A549 (cell line): ENCODE data around the gene SEMA3C. TPM values are rescaled to one million over a fixed set of nuclear protein-coding genes. Genes with fewer than 3 reads are reported as not detected.

Experiments
- ATAC-seq, 2 experiments: fragments of 200-7000 bp in 1 of 2; fragments of >200 bp in 1 of 2; cut with Nextera tagmentation in 1 of 2; cut with Tn5 transposase in 1 of 2; 3 replicates each; pipeline versions ENCODE4 v1.8.0 to v1.9.1; 2018 to 2020; ENCODE audit warnings: mild to moderate bottlenecking in 1 of 2, moderate library complexity in 1 of 2
- CTCF ChIA-PET: fragments of 300-600 bp; sonication (Branson Sonifier 250); formaldehyde crosslinking; extraction: SDS; loops from one replicate; lab custom pipeline; 2021; ENCODE audit warnings: antibody characterized with exemption, inconsistent platforms; lab: Yijun Ruan, JAX
- POLR2A ChIA-PET: fragments of 350-600 bp; formaldehyde crosslinking; extraction: SDS; loops from one replicate; lab custom pipeline; 2021; ENCODE audit warnings: antibody characterized with exemption, inconsistent platforms; lab: Yijun Ruan, JAX
- DNase-seq, 2 experiments: peaks; one replicate each; pipeline versions ENCODE4 v3.0.0 to v3.0.0-alpha.2; 2011 to 2016; ENCODE audit warnings: low read depth in 1 of 2, low spot score in 1 of 2
- FAIRE-seq: peaks from 2 replicates; lab custom pipeline; 2011; peaks lifted over from hg19 to GRCh38; lab: Jason Lieb, UNC
- H3K27ac ChIP-seq, 2 experiments: fragments of >200 bp; sonication (Bioruptor Twin); formaldehyde crosslinking; 3 replicates each; pipeline ENCODE4 v1.5.1; 2016 to 2017
- H3K4me1 ChIP-seq: fragments of >200 bp; sonication (Bioruptor Twin); formaldehyde crosslinking; 3 replicates; pipeline ENCODE4 v1.6.1; 2016
- H3K4me2 ChIP-seq: fragments of >200 bp; sonication (Bioruptor Twin); formaldehyde crosslinking; 3 replicates; pipeline ENCODE4 v1.6.1; 2016
- H3K4me3 ChIP-seq: fragments of >200 bp; sonication (Bioruptor Twin); formaldehyde crosslinking; 3 replicates; pipeline ENCODE4 v1.5.1; 2016
- H3K9me3 ChIP-seq: fragments of >200 bp; sonication (Bioruptor Twin); formaldehyde crosslinking; 3 replicates; pipeline ENCODE4 v1.6.1; 2016
- CEBPB ChIP-seq, 2 experiments: fragments of >200 bp in 1 of 2; sonication (Bioruptor Twin) in 1 of 2; formaldehyde crosslinking in 1 of 2; IDR thresholded peaks; 2 replicates each; pipeline ENCODE4 v1.6.1; 2012 to 2016
- CHD4 ChIP-seq: fragments of 200-600 bp; sonication (generic); IDR thresholded peaks from 2 replicates; pipeline ENCODE4 v1.6.1; 2016; ENCODE audit warnings: antibody characterized with exemption, mild to moderate bottlenecking, borderline replicate concordance
- EHF ChIP-seq: fragments of 250-450 bp; sonication (Bioruptor Pico); IDR thresholded peaks from 2 replicates; pipeline ENCODE4 v1.5.0; 2020; ENCODE audit warnings: mild to moderate bottlenecking
- ELK1 ChIP-seq: fragments of 150-350 bp; IDR thresholded peaks from 2 replicates; pipeline ENCODE4 v1.6.1; 2014; ENCODE audit warnings: low read depth, mild to moderate bottlenecking, low read length
- ESRRA ChIP-seq: fragments of 150-350 bp; IDR thresholded peaks from 2 replicates; pipeline ENCODE4 v1.6.1; 2014; ENCODE audit warnings: mild to moderate bottlenecking, low read length, borderline replicate concordance
- FOSB ChIP-seq: fragments of 250-450 bp; sonication (Bioruptor Pico); IDR thresholded peaks from 2 replicates; pipeline ENCODE4 v1.5.0; 2020; ENCODE audit warnings: mild to moderate bottlenecking, moderate library complexity
- HOXA7 ChIP-seq: fragments of 250-450 bp; sonication (Bioruptor Pico); IDR thresholded peaks from 2 replicates; pipeline ENCODE4 v1.5.0; 2020; ENCODE audit warnings: mild to moderate bottlenecking, moderate library complexity
- JUN ChIP-seq, 2 experiments: fragments of >200 bp; sonication (Bioruptor Twin); formaldehyde crosslinking; IDR thresholded peaks; 2 replicates in 1 of 2; 3 replicates in 1 of 2; pipeline ENCODE4 v1.6.1; 2016 to 2017
- MAZ ChIP-seq: fragments of 150-350 bp; IDR thresholded peaks from 2 replicates; pipeline ENCODE4 v1.6.1; 2014; ENCODE audit warnings: antibody characterized with exemption, low read depth, low read length, borderline replicate concordance
- MYC ChIP-seq: IDR thresholded peaks from 2 replicates; pipeline ENCODE4 v1.6.1; 2012; ENCODE audit warnings: mild to moderate bottlenecking, inconsistent platforms, low read length, improper control_type of control experiment, borderline replicate concordance
- NPAS2 ChIP-seq: fragments of 250-450 bp; sonication (Bioruptor Pico); IDR thresholded peaks from 2 replicates; pipeline ENCODE4 v1.8.0; 2022; ENCODE audit warnings: mild to moderate bottlenecking, moderate library complexity, borderline replicate concordance
- NR3C1 ChIP-seq: fragments of >200 bp; sonication (Bioruptor Twin); formaldehyde crosslinking; IDR thresholded peaks from 3 replicates; pipeline ENCODE4 v1.6.1; 2017
- POLR2A ChIP-seq: IDR thresholded peaks from 2 replicates; pipeline ENCODE4 v1.6.1; 2012; ENCODE audit warnings: mild to moderate bottlenecking, low read length
- RARB ChIP-seq: fragments of 250-450 bp; sonication (Bioruptor Pico); IDR thresholded peaks from 2 replicates; pipeline ENCODE4 v1.8.0; 2021; ENCODE audit warnings: mild to moderate bottlenecking, moderate library complexity
- RCOR1 ChIP-seq: fragments of 150-350 bp; IDR thresholded peaks from 2 replicates; pipeline ENCODE4 v1.6.1; 2014; ENCODE audit warnings: antibody characterized with exemption, low read length, low read depth
- RFX5 ChIP-seq: fragments of 450-650 bp; IDR thresholded peaks from 2 replicates; pipeline ENCODE4 v1.7.1; 2014; ENCODE audit warnings: antibody characterized with exemption, mild to moderate bottlenecking, moderate library complexity
- SMC3 ChIP-seq: fragments of >200 bp; sonication (Bioruptor Twin); formaldehyde crosslinking; IDR thresholded peaks from 3 replicates; pipeline ENCODE4 v1.6.1; 2018; ENCODE audit warnings: inconsistent platforms
- SREBF2 ChIP-seq: fragments of 450-650 bp; IDR thresholded peaks from 2 replicates; pipeline ENCODE4 v1.6.1; 2014; ENCODE audit warnings: mild to moderate bottlenecking, moderate library complexity
- WGBS: methylation state at CpG from one replicate; pipeline ENCODE4 v1.1.6; 2017; ENCODE audit errors: missing lambda C conversion rate; 5-methylcytosine and 5-hydroxymethylcytosine counted together
- polyA plus RNA-seq, 4 experiments: library from polyadenylated mRNA; depleted of rRNA in 3 of 4; stranded (reverse); fragments of >200 nt; fragmentation: RNase III in 1 of 4; extraction: RNeasy Plus Mini Kit Qiagen cat#74134 plus additional on column Dnase treatment in 1 of 4; gene quantifications; 2 replicates in 3 of 4; 3 replicates in 1 of 4; pipeline ENCODE4 v1.2.3, GENCODE V29; 2011 to 2017

The SEMA3C gene
- polyA plus RNA-seq, 2 of the 4 experiments (the other 2 are of a cell fraction), result 78.1 to 212 TPM

- FAIRE-seq, result peak; percentile 56
- POLR2A ChIA-PET, result no interaction called here
- CTCF ChIA-PET, result interaction anchor here (1.2 kb wide), 1 partner anchor 9 kb away, joined by 3 read pairs; no protein-coding TSS in a partner anchor
- H3K4me3 ChIP-seq, result no peak overlapping the region
- H3K9me3 ChIP-seq, result peaks cover 1% of the 10 kb centered on the region; the same call in 1 of the 3 replicates
- no peak for DNase-seq
- no peak for ATAC-seq
- H3K27ac ChIP-seq, result no peak overlapping the region
- WGBS, result 90% methylated on average over 1 of the region's 1 CpG
- no peaks in the 10 kb centered on the region for H3K4me1 ChIP-seq
- H3K4me2 ChIP-seq, result no peak overlapping the region
- TF ChIP-seq JUN (IDR thresholded peaks at IDR 0.05) (no peak), POLR2A (no peak), CEBPB (IDR thresholded peaks at IDR 0.05) (no peak)
Observed at GRCh38 chr7:80949449-80949848, 30.6 kb upstream of the SEMA3C start.

- no peak for ATAC-seq
- H3K9me3 ChIP-seq, result peaks cover 4% of the 10 kb centered on the region; the same call in 1 of the 3 replicates
- DNase-seq, result no peak
- H3K27ac ChIP-seq, result peak overlapping the region in 1 of 2 experiments; percentile 3; a peak in 3 of 6 replicates
- no peak for TF ChIP-seq SREBF2
- no peak for TF ChIP-seq ELK1
- no peak for TF ChIP-seq NPAS2 (CRISPR knock-in tag)
- H3K4me3 ChIP-seq, result no peak overlapping the region
- no peak for FAIRE-seq
- CTCF ChIA-PET, result no interaction called here
- H3K4me2 ChIP-seq, result no peak overlapping the region
- POLR2A ChIA-PET, result no interaction called here
- peaks cover 10% of the 10 kb centered on the region for H3K4me1 ChIP-seq
Observed at GRCh38 chr7:80946858-80947257, 28.0 kb upstream of the SEMA3C start.

- Histone ChIP-seq H3K4me2 (no peak overlapping the region), H3K27ac (peak overlapping the region; percentile 18 to 60; a peak in 4 of 6 replicates), H3K9me3 (peaks cover 4% of the 10 kb centered on the region; the same call in 1 of the 3 replicates), H3K4me3 (no peak overlapping the region), H3K4me1 (peaks cover 18% of the 10 kb centered on the region)
- WGBS, result 93% methylated on average over 2 of the region's 2 CpGs
- ChIA-PET CTCF (no interaction called here), POLR2A (no interaction called here)
- ATAC-seq (no peak), FAIRE-seq (no peak), DNase-seq (no peak)
- no peak for TF ChIP-seq EHF (CRISPR knock-in tag)
- TF ChIP-seq MYC, result no peak
- TF ChIP-seq ESRRA, result no peak
- no peak for TF ChIP-seq JUN (IDR thresholded peaks at IDR 0.05)
- TF ChIP-seq CEBPB (IDR thresholded peaks at IDR 0.05), result no peak
- no peak for TF ChIP-seq NR3C1
- TF ChIP-seq RFX5, result no peak
- no peak for TF ChIP-seq SMC3
- no peak for TF ChIP-seq RARB (CRISPR knock-in tag)
- no peak for TF ChIP-seq RCOR1
Observed at GRCh38 chr7:80945976-80946375, 27.1 kb upstream of the SEMA3C start.

- DNase-seq, result peak in 1 of 2 experiments; percentile 7
- no peak for ATAC-seq
- TF ChIP-seq MYC (no peak), CHD4 (no peak), MAZ (no peak), FOSB (CRISPR knock-in tag) (no peak), HOXA7 (CRISPR knock-in tag) (0 out of 2 replicates have a peak, but pooled peaks have one; percentile 41)
- ChIA-PET POLR2A (no interaction called here), CTCF (no interaction called here)
- no peak for FAIRE-seq
- Histone ChIP-seq H3K4me1 (peaks cover 30% of the 10 kb centered on the region), H3K9me3 (peaks cover 4% of the 10 kb centered on the region; the same call in 1 of the 3 replicates), H3K4me2 (peak overlapping the region; percentile 78), H3K27ac (peak overlapping the region; percentile 88 to 98), H3K4me3 (peak overlapping the region; percentile 5; the same call in 1 of the 3 replicates)
- WGBS, result 67% methylated on average over 1 of the region's 1 CpG
Observed at GRCh38 chr7:80943342-80943741, 24.5 kb upstream of the SEMA3C start.
